ENCODE results near the gene MAST3.

DNA sequence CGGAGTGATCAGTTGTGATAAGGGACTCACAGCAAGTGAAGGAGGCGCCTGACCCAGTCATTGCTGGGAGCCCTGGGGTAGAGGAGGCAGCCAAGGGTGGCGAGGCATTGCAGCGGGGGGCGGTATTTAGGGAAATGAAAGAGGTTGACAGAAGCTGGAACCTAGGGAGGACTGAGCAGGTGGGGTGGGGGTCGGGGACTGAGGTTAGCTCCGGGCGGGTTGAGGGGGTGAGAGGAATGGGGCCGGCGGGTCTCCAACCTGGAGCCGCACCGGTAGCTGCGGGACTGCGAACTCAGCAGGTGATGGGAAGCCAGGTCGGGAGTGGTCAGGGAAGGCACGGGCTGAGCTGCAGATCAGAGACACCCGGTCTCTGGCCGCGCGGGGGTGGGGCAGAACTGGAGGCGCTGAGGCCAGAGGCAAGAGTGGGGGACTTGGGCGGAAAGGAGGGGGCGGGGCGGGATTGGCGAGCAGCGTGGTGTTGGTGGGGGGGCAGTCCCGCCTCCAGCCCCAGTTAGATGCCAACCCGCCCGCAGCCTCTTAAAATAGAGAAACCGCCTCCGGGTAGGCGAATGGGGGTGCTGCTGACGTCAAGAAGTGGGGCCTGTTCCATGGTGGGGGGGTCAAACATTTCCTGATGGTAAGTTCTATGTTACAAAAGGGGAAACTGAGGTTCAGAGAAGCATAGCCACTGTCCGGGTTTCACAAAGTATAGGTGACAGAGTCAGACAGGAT, 1.5 kb downstream of the MAST3 start:
- TF ChIP-seq, protein P1, sequence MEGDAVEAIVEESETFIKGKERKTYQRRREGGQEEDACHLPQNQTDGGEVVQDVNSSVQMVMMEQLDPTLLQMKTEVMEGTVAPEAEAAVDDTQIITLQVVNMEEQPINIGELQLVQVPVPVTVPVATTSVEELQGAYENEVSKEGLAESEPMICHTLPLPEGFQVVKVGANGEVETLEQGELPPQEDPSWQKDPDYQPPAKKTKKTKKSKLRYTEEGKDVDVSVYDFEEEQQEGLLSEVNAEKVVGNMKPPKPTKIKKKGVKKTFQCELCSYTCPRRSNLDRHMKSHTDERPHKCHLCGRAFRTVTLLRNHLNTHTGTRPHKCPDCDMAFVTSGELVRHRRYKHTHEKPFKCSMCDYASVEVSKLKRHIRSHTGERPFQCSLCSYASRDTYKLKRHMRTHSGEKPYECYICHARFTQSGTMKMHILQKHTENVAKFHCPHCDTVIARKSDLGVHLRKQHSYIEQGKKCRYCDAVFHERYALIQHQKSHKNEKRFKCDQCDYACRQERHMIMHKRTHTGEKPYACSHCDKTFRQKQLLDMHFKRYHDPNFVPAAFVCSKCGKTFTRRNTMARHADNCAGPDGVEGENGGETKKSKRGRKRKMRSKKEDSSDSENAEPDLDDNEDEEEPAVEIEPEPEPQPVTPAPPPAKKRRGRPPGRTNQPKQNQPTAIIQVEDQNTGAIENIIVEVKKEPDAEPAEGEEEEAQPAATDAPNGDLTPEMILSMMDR (conservative IDR thresholded peaks at IDR 0.05): no peak
- no peak for TF ChIP-seq EZH2 (IDR thresholded peaks at IDR 0.05; ENCODE audit: low read depth)

Measured in PC-9 (cell line).